GM12892 (cell line): Measurements from ENCODE around the gene CD52.

ENCODE experiments used
- POLR2A ChIP-seq: IDR thresholded peaks from 2 replicates; pipeline ENCODE4 v1.6.1; 2011; ENCODE audit warnings: low read depth, low read length, control low read depth
- POLR2AphosphoS5 ChIP-seq: IDR thresholded peaks from 2 replicates; pipeline ENCODE4 v1.6.1; 2011; ENCODE audit warnings: low read depth, low read length, control low read depth
- TAF1 ChIP-seq: IDR thresholded peaks from 2 replicates; pipeline ENCODE4 v1.6.1; 2011; ENCODE audit warnings: low read depth, mild to moderate bottlenecking, control low read depth, low read length, borderline replicate concordance

- no peak for TF ChIP-seq POLR2A
- TF ChIP-seq POLR2AphosphoS5, result no peak
- no peak for TF ChIP-seq TAF1
Observed at GRCh38 chr1:26353976-26354820, 36.4 kb downstream of the CD52 start, which contains the start of gene CRYBG2.
